Erythroblast (primary cell): Measurements from ENCODE around the gene TMC1.
"Not testable (repeated sequence)": the region's sequence is repeated elsewhere in the genome, so short reads cannot be mapped to it uniquely, and the experiment has no call there.

Experiments
- DNase-seq, 2 experiments: peaks; one replicate each; lab custom pipeline; 2025; lab: John Stamatoyannopoulos, UW
- GATA1 ChIP-seq: IDR thresholded peaks from 2 replicates; pipeline ENCODE4 v1.6.1; 2011; ENCODE audit warnings: low read depth, mild to moderate bottlenecking, control low read depth, low read length, moderate library complexity
- POLR2A ChIP-seq: IDR thresholded peaks from 2 replicates; pipeline ENCODE4 v1.6.1; 2011; ENCODE audit warnings: mild to moderate bottlenecking, low read length

The TMC1 gene

GRCh38 chr9:72779614-72780013, 258.2 kb downstream of the TMC1 start:
- TF ChIP-seq GATA1 (no peak), POLR2A (no peak)
- no peak for DNase-seq

DNA sequence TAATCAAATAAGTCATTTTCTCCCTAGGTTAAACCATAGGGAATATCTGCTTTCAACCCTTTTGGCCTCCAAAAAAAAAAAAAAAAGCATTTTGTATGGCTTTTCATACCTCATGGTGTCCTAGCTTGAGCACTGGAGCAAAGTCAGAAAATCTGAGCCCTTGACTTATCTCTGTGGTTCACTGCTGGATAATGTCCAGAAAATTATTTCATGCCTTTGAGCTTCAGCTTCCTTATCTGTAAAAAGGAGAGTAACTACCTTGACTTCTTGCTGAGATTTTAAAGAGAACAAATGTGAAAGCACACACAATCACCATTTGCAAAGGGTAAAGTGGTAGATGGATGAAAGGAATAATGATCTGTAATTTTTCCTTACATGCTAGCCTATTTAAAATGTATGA, 265.5 kb downstream of the TMC1 start:
- DNase-seq, result no peak
- TF ChIP-seq POLR2A (no peak), GATA1 (no peak)

DNA sequence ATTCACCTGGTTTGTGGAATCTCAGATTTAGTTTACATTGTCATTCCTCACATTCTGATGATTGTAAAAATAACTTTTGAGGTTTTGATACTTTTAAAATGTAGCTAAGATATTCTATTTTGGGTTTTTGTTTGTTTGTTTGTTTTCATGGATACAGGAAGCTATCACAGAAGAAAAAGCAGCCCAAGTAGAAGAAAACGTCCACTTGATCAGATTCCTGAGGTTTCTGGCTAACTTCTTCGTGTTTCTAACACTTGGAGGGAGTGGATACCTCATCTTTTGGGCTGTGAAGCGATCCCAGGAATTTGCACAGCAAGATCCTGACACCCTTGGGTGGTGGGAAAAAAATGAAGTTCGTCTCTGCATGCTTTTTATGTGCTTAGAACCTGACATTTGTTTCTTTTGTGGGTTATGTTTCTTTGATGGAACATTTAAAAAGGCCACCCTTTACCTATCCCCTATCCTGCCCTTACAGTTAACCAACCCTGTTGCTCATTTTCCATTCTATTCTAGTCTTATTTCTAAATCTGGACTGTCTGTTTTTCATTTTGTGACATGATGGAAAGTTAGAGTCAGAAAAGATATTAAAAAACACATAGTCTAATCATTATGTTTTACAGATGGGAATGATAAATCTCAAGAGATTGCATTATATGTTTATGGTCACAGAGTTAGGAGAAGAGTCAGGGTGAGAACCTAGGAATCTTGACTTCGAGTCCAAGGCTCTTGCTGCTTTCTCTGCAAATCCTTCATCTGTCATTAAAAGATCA, 267.7 kb downstream of the TMC1 start:
- no peak for DNase-seq
- TF ChIP-seq POLR2A (no peak), GATA1 (no peak)

GRCh38 chr9:72789885-72790284, 268.5 kb downstream of the TMC1 start:
- TF ChIP-seq GATA1, result no peak
- TF ChIP-seq POLR2A, result no peak
- DNase-seq, result no peak

DNA sequence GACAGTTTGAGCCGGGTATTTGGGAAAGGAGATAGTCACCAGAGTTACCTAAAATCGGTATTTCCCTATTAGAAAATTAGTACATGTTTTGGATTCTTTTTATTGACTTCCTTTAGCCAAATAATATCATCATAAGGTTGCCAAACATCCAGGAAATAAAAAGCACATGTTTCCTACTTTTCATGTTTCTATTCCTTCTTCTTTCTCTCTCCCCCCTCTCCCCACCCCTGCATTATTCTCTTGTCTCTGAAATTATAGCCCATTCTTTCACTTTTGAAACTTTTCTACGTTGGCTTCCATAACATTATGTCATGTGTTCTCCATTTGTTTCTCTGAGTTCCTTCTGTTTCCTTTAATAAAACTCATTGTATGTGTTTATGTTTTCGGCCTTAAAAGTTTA, 269.6 kb downstream of the TMC1 start:
- DNase-seq, result no peak
- TF ChIP-seq GATA1 (no peak), POLR2A (no peak)

- TF ChIP-seq POLR2A (no peak), GATA1 (no peak)
Observed at GRCh38 chr9:72791436-72791835, 270.0 kb downstream of the TMC1 start.

GRCh38 chr9:72794946-72795345, 273.5 kb downstream of the TMC1 start:
- TF ChIP-seq POLR2A, result no peak
- no peak for TF ChIP-seq GATA1
- DNase-seq, result no peak

More at GRCh38 chr9:72791436-72791835, 270.0 kb downstream of the TMC1 start:
- no peak for DNase-seq

DNA sequence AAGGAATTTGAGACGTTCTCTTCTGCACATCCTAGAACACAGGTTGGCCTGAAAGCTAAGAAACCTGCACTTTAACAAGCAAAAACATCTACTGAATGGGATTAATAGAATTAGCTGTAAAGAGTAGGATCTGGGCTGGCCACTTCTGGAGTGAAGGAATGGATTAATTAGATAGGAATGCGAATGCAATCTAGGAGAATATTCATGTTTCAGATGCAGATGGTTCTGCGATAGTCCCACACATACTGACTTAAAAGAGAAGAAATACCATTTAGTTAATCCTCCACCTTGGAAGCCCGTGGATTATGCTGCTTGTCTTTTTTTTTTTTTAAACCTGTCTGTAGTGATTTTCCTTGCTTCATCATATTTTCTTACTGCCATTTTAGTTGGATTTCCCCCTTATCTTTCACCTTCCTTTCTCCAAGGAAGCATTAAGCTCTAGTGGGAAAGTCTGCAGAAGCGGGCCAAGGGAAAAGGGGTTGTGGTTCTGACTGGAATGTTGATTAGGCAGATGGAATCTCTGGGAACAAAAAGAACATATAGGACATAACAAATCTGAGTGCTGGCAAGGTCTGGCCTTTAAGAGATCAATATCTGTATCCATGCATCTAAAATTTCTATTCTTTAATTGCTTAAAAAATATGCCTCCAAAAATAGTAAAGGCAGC, 279.1 kb downstream of the TMC1 start:
- TF ChIP-seq GATA1, result no peak
- TF ChIP-seq POLR2A, result no peak
- DNase-seq, result no peak

DNA sequence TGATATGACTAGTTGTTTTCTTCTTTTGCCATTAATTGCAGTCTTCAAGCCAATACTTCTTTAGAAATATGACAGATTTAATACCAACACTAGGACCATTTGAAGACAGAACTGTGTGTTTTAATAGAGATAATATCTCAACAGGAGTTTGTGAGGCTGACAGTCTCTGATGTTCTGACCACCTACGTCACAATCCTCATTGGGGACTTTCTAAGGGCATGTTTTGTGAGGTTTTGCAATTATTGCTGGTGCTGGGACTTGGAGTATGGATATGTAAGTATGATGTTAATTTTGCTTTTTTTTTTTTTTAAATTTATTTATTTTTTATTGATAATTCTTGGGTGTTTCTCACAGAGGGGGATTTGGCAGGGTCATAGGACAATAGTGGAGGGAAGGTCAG, 283.8 kb downstream of the TMC1 start:
- DNase-seq, result no peak
- no peak for TF ChIP-seq GATA1
- TF ChIP-seq POLR2A, result no peak

- DNase-seq, result not testable (repeated sequence)
Observed at GRCh38 chr9:72806313-72806809, 285.0 kb downstream of the TMC1 start.

- DNase-seq, result peak; percentile 10 to 41
- no peak for TF ChIP-seq POLR2A
- TF ChIP-seq GATA1, result no peak
Observed at GRCh38 chr9:72807765-72808445, 286.5 kb downstream of the TMC1 start.

GRCh38 chr9:72808446-72808768, 287.0 kb downstream of the TMC1 start:
- TF ChIP-seq POLR2A (no peak), GATA1 (no peak)
- no peak for DNase-seq

- TF ChIP-seq POLR2A, result no peak
- TF ChIP-seq GATA1, result no peak
- no peak for DNase-seq
Observed at GRCh38 chr9:72809586-72809985, 288.2 kb downstream of the TMC1 start.

DNA sequence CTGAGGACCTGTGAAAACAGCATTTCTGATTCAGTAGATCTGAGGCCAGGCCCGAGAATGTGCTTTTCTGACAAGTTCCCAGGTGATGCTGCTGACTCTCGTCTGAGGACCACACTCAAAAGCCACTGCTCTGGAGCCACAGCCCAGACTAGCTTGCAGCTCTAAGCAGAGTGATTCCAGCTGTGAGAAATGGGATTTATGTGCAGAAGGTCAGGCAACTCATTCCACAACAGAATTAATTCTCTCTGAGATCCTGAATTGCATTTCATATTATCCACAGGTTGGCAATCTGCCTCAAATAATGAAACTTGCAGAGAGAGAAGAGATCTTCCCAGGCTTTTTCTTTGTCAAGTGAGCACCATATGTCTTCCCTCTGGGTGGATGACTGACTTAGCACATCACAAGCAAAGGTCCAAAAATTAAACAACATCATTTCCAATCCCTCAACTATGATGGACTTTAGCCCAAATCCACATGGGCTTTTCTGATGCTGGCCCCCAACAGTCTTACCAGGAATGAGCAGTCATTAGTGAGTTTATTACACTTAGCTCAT, 291.2 kb downstream of the TMC1 start:
- TF ChIP-seq POLR2A (no peak), GATA1 (no peak)

DNA sequence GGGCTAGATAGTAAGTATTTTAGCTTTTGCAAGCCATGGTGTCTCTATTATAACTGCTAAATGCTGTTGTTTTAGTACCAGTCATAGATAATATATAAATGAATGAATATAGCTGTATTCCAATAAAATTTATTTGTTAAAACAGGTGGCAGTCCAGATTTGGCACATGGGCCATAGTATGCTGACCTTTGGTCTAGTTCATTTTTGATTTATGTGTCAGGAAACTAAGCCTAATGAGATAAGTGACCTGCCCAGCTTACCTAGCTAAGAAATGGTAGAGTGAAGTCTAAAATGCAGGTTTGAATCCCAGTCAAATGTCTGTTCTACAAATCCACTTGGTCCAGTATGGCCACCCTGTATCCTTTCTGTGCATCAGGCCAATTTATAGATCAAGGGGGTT, 292.1 kb downstream of the TMC1 start:
- TF ChIP-seq GATA1, result no peak
- DNase-seq, result no peak

More for the DNA sequence above, 291.2 kb downstream of the TMC1 start:
- no peak for DNase-seq
